Effector memory CD4-positive, alpha-beta T cell (primary cell): ENCODE data around the gene GPR52.

Experiments used
- DNase-seq, 3 donors: peaks; one replicate each; pipeline ENCODE4 v3.0.0-alpha.2; 2020
- H3K27ac ChIP-seq: 2 replicates; pipeline ENCODE4 v1.7.0; 2013; ENCODE audit warnings: mild to moderate bottlenecking, low read length, moderate library complexity; ENCODE audit not compliant: insufficient read depth, poor library complexity, severe bottlenecking
- H3K27me3 ChIP-seq: replicated peaks from 2 replicates; pipeline ENCODE4 v1.7.0; 2013; ENCODE audit warnings: mild to moderate bottlenecking, low read length; ENCODE audit not compliant: insufficient read depth, control insufficient read depth, poor library complexity, severe bottlenecking
- H3K36me3 ChIP-seq: 2 replicates; pipeline ENCODE4 v1.7.0; 2013; ENCODE audit warnings: mild to moderate bottlenecking, low read length, moderate library complexity; ENCODE audit not compliant: control insufficient read depth, insufficient read depth
- H3K4me1 ChIP-seq: 2 replicates; pipeline ENCODE4 v1.7.0; 2013; ENCODE audit warnings: low read length, mild to moderate bottlenecking; ENCODE audit not compliant: control insufficient read depth, insufficient read depth, poor library complexity, severe bottlenecking
- H3K4me3 ChIP-seq: 2 replicates; pipeline ENCODE4 v1.7.0; 2013; ENCODE audit warnings: low read length, low read depth, mild to moderate bottlenecking; ENCODE audit not compliant: insufficient read depth, poor library complexity, severe bottlenecking
- H3K9me3 ChIP-seq: 2 replicates; pipeline ENCODE4 v1.7.0; 2013; ENCODE audit warnings: mild to moderate bottlenecking, low read length, moderate library complexity; ENCODE audit not compliant: control insufficient read depth

Gene GPR52

GRCh38 chr1:174448974-174449373 lies 1.2 kb downstream of the GPR52 start:
- no peaks in the 10 kb centered on the region for H3K36me3 ChIP-seq
- DNase-seq: no peak
- no peak overlapping the region for H3K27ac ChIP-seq
- H3K27me3 ChIP-seq: no peaks in the 10 kb centered on the region
- no peaks in the 10 kb centered on the region for H3K4me1 ChIP-seq
- no peaks in the 10 kb centered on the region for H3K9me3 ChIP-seq
- no peak overlapping the region for H3K4me3 ChIP-seq

- no peak for DNase-seq
- Histone ChIP-seq H3K27me3 (no peaks in the 10 kb centered on the region), H3K36me3 (no peaks in the 10 kb centered on the region), H3K4me3 (no peak overlapping the region), H3K9me3 (no peaks in the 10 kb centered on the region), H3K27ac (no peak overlapping the region), H3K4me1 (no peaks in the 10 kb centered on the region)
Measured at GRCh38 chr1:174451408-174451807, 3.6 kb downstream of the GPR52 start.

DNA sequence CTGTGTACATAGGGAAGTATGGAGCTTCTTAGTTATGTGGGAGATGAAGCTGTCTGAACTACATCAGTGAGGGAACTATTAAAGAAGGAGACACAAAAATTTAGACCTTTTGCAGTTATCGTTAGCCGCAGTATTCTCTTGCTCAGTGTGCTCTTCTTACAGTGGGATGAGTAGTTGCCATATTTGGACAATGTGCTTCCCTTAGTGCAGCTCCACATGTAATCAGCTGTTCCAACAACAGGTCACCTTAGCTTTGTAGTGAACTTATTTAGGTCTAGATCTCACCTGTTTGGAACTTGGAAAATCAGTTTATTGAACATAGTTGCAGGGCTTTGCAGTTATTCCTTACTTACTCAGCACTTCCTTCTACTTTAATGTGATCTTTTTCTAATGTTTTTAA lies 18.1 kb downstream of the GPR52 start:
- Histone ChIP-seq H3K36me3 (no peaks in the 10 kb centered on the region), H3K4me3 (no peak overlapping the region), H3K27me3 (no peaks in the 10 kb centered on the region), H3K27ac (no peak overlapping the region), H3K9me3 (no peaks in the 10 kb centered on the region), H3K4me1 (no peaks in the 10 kb centered on the region)
- no peak for DNase-seq

GRCh38 chr1:174466607-174467006 lies 18.8 kb downstream of the GPR52 start:
- no peaks in the 10 kb centered on the region for H3K36me3 ChIP-seq
- no peak for DNase-seq
- H3K4me1 ChIP-seq: no peaks in the 10 kb centered on the region
- no peak overlapping the region for H3K4me3 ChIP-seq
- no peaks in the 10 kb centered on the region for H3K27me3 ChIP-seq
- no peaks in the 10 kb centered on the region for H3K9me3 ChIP-seq
- no peak overlapping the region for H3K27ac ChIP-seq

DNA sequence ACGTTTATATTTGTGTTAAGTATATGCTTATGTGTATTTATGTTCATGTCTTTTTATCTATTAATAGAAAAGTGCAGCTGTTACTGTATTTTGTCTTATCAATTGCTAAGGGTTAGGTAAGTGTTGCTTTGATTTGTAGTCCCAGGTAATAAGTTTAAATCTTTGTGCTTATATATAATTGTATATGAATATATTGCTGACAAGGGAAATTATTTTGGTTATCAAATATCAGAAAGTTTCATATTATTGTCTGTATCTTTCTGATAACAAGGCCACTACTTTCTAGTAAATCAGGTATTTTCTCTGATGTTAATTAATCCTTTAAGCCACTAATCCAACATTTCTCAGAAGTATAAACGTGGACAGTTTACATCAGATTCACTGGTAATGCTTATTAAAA lies 21.3 kb downstream of the GPR52 start:
- Histone ChIP-seq H3K4me3 (no peak overlapping the region), H3K27me3 (no peaks in the 10 kb centered on the region), H3K27ac (no peak overlapping the region), H3K9me3 (no peaks in the 10 kb centered on the region), H3K36me3 (no peaks in the 10 kb centered on the region), H3K4me1 (no peaks in the 10 kb centered on the region)
- no peak for DNase-seq

- Histone ChIP-seq H3K27ac (no peak overlapping the region), H3K27me3 (no peaks in the 10 kb centered on the region), H3K36me3 (no peaks in the 10 kb centered on the region), H3K9me3 (no peaks in the 10 kb centered on the region), H3K4me3 (no peak overlapping the region), H3K4me1 (no peaks in the 10 kb centered on the region)
- no peak for DNase-seq
Measured at GRCh38 chr1:174469687-174470086, 21.9 kb downstream of the GPR52 start.

GRCh38 chr1:174479281-174479680 lies 31.5 kb downstream of the GPR52 start:
- no peak for DNase-seq
- Histone ChIP-seq H3K27ac (no peak overlapping the region), H3K4me1 (no peaks in the 10 kb centered on the region)

GRCh38 chr1:174480324-174480723 lies 32.6 kb downstream of the GPR52 start:
- Histone ChIP-seq H3K9me3 (no peaks in the 10 kb centered on the region), H3K27me3 (no peaks in the 10 kb centered on the region), H3K4me1 (no peaks in the 10 kb centered on the region), H3K36me3 (no peaks in the 10 kb centered on the region), H3K4me3 (no peak overlapping the region), H3K27ac (no peak overlapping the region)
- no peak for DNase-seq

More at GRCh38 chr1:174479281-174479680, 31.5 kb downstream of the GPR52 start:
- Histone ChIP-seq H3K4me3 (no peak overlapping the region), H3K36me3 (no peaks in the 10 kb centered on the region), H3K27me3 (no peaks in the 10 kb centered on the region), H3K9me3 (no peaks in the 10 kb centered on the region)

DNA sequence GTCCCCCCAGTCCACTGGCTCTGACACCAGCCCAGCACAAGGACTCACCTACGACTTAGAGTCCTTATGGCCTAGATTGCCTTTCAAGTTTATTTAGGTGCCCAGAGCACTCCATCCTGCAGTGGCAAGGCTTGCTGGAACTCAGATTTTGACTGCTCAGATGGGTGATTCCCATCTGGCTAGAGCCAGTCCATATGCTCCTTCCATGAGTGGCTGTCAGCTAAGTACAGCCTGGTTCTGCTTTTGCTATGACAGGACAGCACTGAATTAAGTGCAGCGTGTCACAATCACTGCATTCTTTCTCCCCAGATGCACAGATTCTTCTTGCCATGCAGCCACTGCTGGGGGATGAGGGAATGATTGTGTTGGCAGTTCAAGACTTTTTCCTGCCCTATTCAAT lies 43.8 kb downstream of the GPR52 start:
- no peak for DNase-seq
- no peaks in the 10 kb centered on the region for H3K9me3 ChIP-seq

GRCh38 chr1:174497478-174497877 lies 49.7 kb downstream of the GPR52 start:
- Histone ChIP-seq H3K9me3 (no peaks in the 10 kb centered on the region), H3K4me3 (no peak overlapping the region), H3K27me3 (no peaks in the 10 kb centered on the region), H3K36me3 (no peaks in the 10 kb centered on the region), H3K4me1 (no peaks in the 10 kb centered on the region), H3K27ac (no peak overlapping the region)
- no peak for DNase-seq

More for the DNA sequence above, 43.8 kb downstream of the GPR52 start:
- Histone ChIP-seq H3K27ac (no peak overlapping the region), H3K36me3 (no peaks in the 10 kb centered on the region), H3K4me3 (no peak overlapping the region), H3K27me3 (no peaks in the 10 kb centered on the region), H3K4me1 (no peaks in the 10 kb centered on the region)
